Calu3 (cell line): ENCODE measurements around the gene PLIN4. TPM values are rescaled to one million over a fixed set of nuclear protein-coding genes. Genes with fewer than 3 reads are reported as not detected.
"Not testable (repeated sequence)": the region's sequence is repeated elsewhere in the genome, so short reads cannot be mapped to it uniquely, and the experiment has no call there.

ENCODE experiments used
- Bru-seq: library from RNA; stranded (reverse); fragments of 400-500 nt; gene quantifications from one replicate; lab custom pipeline; 2021; lab: Mats Ljungman, UMichigan
- BruChase-seq, 2 experiments: library from RNA; stranded (reverse); fragments of 400-500 nt; gene quantifications; one replicate each; lab custom pipeline; 2021; lab: Mats Ljungman, UMichigan
- BruUV-seq: library from RNA; stranded (reverse); fragments of 400-500 nt; replicated peaks from 2 replicates; lab custom pipeline; 2021; lab: Mats Ljungman, UMichigan
- CTCF ChIA-PET: fragments of 300-600 bp; sonication (Branson Sonifier 250); formaldehyde crosslinking; loops from one replicate; lab custom pipeline; 2022; ENCODE audit warnings: antibody characterized with exemption; lab: Charles Lee
- DNase-seq: peaks from one replicate; pipeline ENCODE4 v3.0.0; 2022
- H3K27ac Mint-ChIP-seq: one replicate; pipeline ENCODE4 v1.8.0; 2022; ENCODE audit warnings: mixed read lengths; ENCODE audit not compliant: unreplicated experiment
- H3K27me3 Mint-ChIP-seq: one replicate; pipeline ENCODE4 v1.8.0; 2022; ENCODE audit warnings: mixed read lengths; ENCODE audit not compliant: unreplicated experiment
- H3K36me3 Mint-ChIP-seq: one replicate; pipeline ENCODE4 v1.8.0; 2022; ENCODE audit warnings: mild to moderate bottlenecking, moderate library complexity, mixed read lengths; ENCODE audit not compliant: insufficient read depth, unreplicated experiment
- H3K4me1 Mint-ChIP-seq: one replicate; pipeline ENCODE4 v1.8.0; 2022; ENCODE audit warnings: mild to moderate bottlenecking, low read depth, mixed read lengths; ENCODE audit not compliant: unreplicated experiment
- H3K4me3 Mint-ChIP-seq: one replicate; pipeline ENCODE4 v1.8.0; 2022; ENCODE audit warnings: mild to moderate bottlenecking, low read depth, moderate library complexity, mixed read lengths; ENCODE audit not compliant: unreplicated experiment
- H3K9me3 Mint-ChIP-seq: one replicate; pipeline ENCODE4 v1.8.0; 2022; ENCODE audit warnings: low read depth, mixed read lengths; ENCODE audit not compliant: unreplicated experiment
- intact Hi-C: fragments of 100-400 bp; cut with micrococcal nuclease; formaldehyde crosslinking; loops from one replicate; pipeline ENCODE4 v1.10.0; 2022; ENCODE audit not compliant: unreplicated experiment
- long read RNA-seq: library from polyadenylated mRNA; stranded (forward); transcript quantifications from one replicate; pipeline ENCODE4 v2.0.0, GENCODE V29; 2022
- total RNA-seq: library from RNA; stranded (reverse); gene quantifications from 2 replicates; pipeline ENCODE4 v1.2.3, GENCODE V29; 2022
- TF ChIP-seq, protein P1 (sequence below): fragments of 200-600 bp; IDR thresholded peaks from one replicate; pipeline ENCODE4 v1.8.0; 2022; ENCODE audit warnings: antibody characterized with exemption; ENCODE audit not compliant: unreplicated experiment

The PLIN4 gene, protein sequence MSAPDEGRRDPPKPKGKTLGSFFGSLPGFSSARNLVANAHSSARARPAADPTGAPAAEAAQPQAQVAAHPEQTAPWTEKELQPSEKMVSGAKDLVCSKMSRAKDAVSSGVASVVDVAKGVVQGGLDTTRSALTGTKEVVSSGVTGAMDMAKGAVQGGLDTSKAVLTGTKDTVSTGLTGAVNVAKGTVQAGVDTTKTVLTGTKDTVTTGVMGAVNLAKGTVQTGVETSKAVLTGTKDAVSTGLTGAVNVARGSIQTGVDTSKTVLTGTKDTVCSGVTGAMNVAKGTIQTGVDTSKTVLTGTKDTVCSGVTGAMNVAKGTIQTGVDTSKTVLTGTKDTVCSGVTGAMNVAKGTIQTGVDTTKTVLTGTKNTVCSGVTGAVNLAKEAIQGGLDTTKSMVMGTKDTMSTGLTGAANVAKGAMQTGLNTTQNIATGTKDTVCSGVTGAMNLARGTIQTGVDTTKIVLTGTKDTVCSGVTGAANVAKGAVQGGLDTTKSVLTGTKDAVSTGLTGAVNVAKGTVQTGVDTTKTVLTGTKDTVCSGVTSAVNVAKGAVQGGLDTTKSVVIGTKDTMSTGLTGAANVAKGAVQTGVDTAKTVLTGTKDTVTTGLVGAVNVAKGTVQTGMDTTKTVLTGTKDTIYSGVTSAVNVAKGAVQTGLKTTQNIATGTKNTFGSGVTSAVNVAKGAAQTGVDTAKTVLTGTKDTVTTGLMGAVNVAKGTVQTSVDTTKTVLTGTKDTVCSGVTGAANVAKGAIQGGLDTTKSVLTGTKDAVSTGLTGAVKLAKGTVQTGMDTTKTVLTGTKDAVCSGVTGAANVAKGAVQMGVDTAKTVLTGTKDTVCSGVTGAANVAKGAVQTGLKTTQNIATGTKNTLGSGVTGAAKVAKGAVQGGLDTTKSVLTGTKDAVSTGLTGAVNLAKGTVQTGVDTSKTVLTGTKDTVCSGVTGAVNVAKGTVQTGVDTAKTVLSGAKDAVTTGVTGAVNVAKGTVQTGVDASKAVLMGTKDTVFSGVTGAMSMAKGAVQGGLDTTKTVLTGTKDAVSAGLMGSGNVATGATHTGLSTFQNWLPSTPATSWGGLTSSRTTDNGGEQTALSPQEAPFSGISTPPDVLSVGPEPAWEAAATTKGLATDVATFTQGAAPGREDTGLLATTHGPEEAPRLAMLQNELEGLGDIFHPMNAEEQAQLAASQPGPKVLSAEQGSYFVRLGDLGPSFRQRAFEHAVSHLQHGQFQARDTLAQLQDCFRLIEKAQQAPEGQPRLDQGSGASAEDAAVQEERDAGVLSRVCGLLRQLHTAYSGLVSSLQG (N-terminal part only)
- total RNA-seq (1.1 and 2.3 TPM in 2 replicates), Bru-seq, nascent RNA (percentile 23 among the genes with signal in this experiment), BruChase-seq, experiment 1, labeled RNA remaining after a 6-hour chase (percentile 39 among the genes with signal in this experiment), BruChase-seq, experiment 2, labeled RNA remaining after a 2-hour chase (percentile 25 among the genes with signal in this experiment)
- long read RNA-seq, partial matches to known transcripts: 0 of 3 reads
- long read RNA-seq, other reads (novel, unspliced or antisense): 3 of 3 reads

DNA sequence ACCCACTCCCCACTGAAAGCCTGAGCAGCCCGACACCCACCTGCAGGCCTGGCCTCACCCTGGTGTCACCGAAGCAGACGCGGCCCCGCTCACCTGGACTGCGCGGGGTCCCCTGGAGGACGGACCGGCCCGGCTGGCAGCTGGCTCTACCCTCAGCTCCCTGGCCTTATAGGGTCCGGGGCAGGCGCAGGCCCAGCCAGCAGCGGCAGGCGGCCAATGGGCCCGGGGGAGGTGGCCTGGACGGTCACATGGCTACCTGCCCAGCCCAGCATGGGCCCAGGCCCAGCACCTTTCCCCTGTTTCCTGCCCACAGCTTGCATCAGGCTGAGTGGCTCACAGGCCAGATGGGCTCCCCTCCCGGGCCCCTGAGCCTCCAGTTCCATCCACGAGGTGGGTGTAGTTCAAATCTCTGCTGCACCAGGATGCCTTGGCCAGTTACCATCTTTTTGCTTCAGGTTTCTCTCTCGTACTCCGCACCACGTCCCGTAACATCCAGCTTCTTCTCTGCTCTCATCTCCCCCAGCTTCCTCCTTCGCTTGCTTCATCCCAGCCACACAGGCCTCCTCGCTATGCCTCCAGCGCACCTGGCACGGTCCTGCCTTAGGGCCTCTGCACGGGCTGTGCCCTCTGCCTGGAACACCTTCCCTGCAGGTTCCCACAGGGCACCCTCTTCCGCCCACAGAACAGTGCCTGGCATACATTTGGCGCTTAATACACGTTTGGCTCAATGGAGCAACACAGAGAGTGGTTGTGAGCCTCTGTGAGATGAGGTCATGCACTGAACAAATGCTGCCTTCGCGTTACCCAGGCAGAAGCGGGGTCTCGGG is at the start of gene PLIN4:
Gene PLIN4 (minus strand): TSS at position 142 of the 827 bp plus-strand sequence. CDS start 214 bp downstream, outside the sequence.
- Mint-ChIP-seq H3K27ac (no peak within 1 kb of the TSS), H3K27me3 (no peaks in the 10 kb centered on the region), H3K4me3 (no peak within 1 kb of the TSS), H3K36me3 (no peaks in the 10 kb centered on the region), H3K9me3 (no peaks in the 10 kb centered on the region), H3K4me1 (peaks cover 18% of the 10 kb centered on the region)
- intact Hi-C loops: no loop called here
- CTCF ChIA-PET: no interaction called here
- TF ChIP-seq, protein P1, sequence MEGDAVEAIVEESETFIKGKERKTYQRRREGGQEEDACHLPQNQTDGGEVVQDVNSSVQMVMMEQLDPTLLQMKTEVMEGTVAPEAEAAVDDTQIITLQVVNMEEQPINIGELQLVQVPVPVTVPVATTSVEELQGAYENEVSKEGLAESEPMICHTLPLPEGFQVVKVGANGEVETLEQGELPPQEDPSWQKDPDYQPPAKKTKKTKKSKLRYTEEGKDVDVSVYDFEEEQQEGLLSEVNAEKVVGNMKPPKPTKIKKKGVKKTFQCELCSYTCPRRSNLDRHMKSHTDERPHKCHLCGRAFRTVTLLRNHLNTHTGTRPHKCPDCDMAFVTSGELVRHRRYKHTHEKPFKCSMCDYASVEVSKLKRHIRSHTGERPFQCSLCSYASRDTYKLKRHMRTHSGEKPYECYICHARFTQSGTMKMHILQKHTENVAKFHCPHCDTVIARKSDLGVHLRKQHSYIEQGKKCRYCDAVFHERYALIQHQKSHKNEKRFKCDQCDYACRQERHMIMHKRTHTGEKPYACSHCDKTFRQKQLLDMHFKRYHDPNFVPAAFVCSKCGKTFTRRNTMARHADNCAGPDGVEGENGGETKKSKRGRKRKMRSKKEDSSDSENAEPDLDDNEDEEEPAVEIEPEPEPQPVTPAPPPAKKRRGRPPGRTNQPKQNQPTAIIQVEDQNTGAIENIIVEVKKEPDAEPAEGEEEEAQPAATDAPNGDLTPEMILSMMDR: no peak
- BruUV-seq: no TSS peak
- DNase-seq: no peak

GRCh38 chr19:4567584-4568071 is 49.3 kb upstream of the PLIN4 start:
- CTCF ChIA-PET: interaction anchor here (1.2 to 2.2 kb wide), 2 partner anchors 69 to 96 kb away, joined by 3 to 8 read pairs; no protein-coding TSS in a partner anchor
- no peaks in the 10 kb centered on the region for H3K4me1 Mint-ChIP-seq
- no TSS peak for BruUV-seq
- TF ChIP-seq, protein P1: peak; percentile 67
- H3K4me3 Mint-ChIP-seq: no peak overlapping the region
- peak; percentile 73 for DNase-seq
- no peak overlapping the region for H3K27ac Mint-ChIP-seq
- intact Hi-C loops: no loop called here
- H3K9me3 Mint-ChIP-seq: no peaks in the 10 kb centered on the region
- peaks cover 5% of the 10 kb centered on the region for H3K36me3 Mint-ChIP-seq
- H3K27me3 Mint-ChIP-seq: peaks cover 13% of the 10 kb centered on the region

GRCh38 chr19:4566402-4567051 is 48.2 kb upstream of the PLIN4 start:
- Mint-ChIP-seq H3K9me3 (no peaks in the 10 kb centered on the region), H3K27me3 (peaks cover 13% of the 10 kb centered on the region), H3K4me1 (no peaks in the 10 kb centered on the region), H3K4me3 (no peak overlapping the region), H3K27ac (no peak overlapping the region), H3K36me3 (peaks cover 5% of the 10 kb centered on the region)
- no TSS peak for BruUV-seq
- CTCF ChIA-PET: interaction anchor here (0.6 to 2.2 kb wide), 3 partner anchors 70 to 225 kb away, joined by 3 to 8 read pairs (median 3); no protein-coding TSS in a partner anchor
- no peak for DNase-seq
- TF ChIP-seq, protein P1: no peak
- intact Hi-C loops: no loop called here

DNA sequence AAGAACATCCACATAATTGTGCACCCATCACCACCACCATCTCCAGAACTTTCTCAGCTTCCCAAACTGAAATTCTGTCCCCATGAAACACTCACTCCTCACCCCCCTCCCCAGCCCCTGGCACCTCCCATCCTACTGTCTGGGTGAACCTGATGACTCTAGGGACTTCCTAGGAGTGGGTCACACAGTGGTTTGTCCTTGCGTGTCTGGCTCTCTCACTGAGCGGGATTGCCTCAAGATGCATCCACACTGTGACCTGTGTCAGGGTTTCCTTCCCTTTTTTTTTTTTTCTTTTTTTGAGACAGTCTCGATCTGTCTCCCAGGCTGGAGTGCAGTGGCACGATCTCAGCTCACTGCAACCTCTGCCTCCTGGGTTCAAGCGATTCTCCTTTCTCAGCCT is 45.3 kb upstream of the PLIN4 start:
- H3K4me3 Mint-ChIP-seq, H3K4me1 Mint-ChIP-seq: not testable (repeated sequence)

DNA sequence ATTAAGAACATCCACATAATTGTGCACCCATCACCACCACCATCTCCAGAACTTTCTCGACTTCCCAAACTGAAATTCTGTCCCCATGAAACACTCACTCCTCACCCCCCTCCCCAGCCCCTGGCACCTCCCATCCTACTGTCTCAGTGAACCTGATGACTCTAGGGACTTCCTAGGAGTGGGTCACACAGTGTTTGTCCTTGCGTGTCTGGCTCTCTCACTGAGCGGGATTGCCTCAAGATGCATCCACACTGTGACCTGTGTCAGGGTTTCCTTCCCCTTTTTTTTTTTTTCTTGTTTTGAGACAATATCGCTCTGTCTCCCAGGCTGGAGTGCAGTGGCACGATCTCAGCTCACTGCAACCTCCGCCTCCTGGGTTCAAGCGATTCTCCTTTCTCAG is 43.8 kb upstream of the PLIN4 start:
- not testable (repeated sequence) for DNase-seq, H3K4me3 Mint-ChIP-seq
- H3K36me3 Mint-ChIP-seq: peaks cover 11% of the 10 kb centered on the region

More for the DNA sequence above, 45.3 kb upstream of the PLIN4 start:
- BruUV-seq, intact Hi-C loops, H3K9me3 Mint-ChIP-seq, H3K36me3 Mint-ChIP-seq, DNase-seq, H3K27ac Mint-ChIP-seq: not testable (repeated sequence)
- H3K27me3 Mint-ChIP-seq: peaks cover 13% of the 10 kb centered on the region
- CTCF ChIA-PET: interaction anchor here (0.7 kb wide), 1 partner anchor 29 kb away, joined by 3 read pairs; no protein-coding TSS in a partner anchor

More for the DNA sequence above, 43.8 kb upstream of the PLIN4 start:
- CTCF ChIA-PET, H3K9me3 Mint-ChIP-seq, H3K27me3 Mint-ChIP-seq, H3K4me1 Mint-ChIP-seq, intact Hi-C loops, H3K27ac Mint-ChIP-seq, BruUV-seq: not testable (repeated sequence)
